ENCODE results near the gene ADGRF3. TPM values are rescaled to one million over a fixed set of nuclear protein-coding genes. Genes with fewer than 3 reads are reported as not detected.

Gene ADGRF3
- total RNA-seq, 1 experiment from 2014 or later, result 0.39 TPM

GRCh38 chr2:26313446-26313845 is 33.1 kb downstream of the ADGRF3 start:
- ChIA-PET CTCF (no interaction called here), POLR2A (ENCODE audit: low non-redundant PET) (no interaction called here)
- TF ChIP-seq CTCF (conservative IDR thresholded peaks at IDR 0.05; ENCODE audit: low read depth, low read length), result no peak
- Histone ChIP-seq H3K4me1 (ENCODE audit: insufficient read depth, low read length, poor library complexity, severe bottlenecking) (no peaks in the 10 kb centered on the region), H3K27me3 (replicated peaks; ENCODE audit: insufficient read depth, low read depth, low read length, poor library complexity) (no peaks in the 10 kb centered on the region), H3K36me3 (ENCODE audit: insufficient read depth, low read length, poor library complexity, severe bottlenecking) (no peaks in the 10 kb centered on the region), H3K9me3 (ENCODE audit: low read depth, low read length, poor library complexity, severe bottlenecking) (no peaks in the 10 kb centered on the region), H3K27ac (ENCODE audit: low read depth, low read length, poor library complexity, severe bottlenecking) (no peak overlapping the region), H3K4me3 (ENCODE audit: low read depth, low read length, poor library complexity, severe bottlenecking) (no peak overlapping the region)
- no peak for DNase-seq (ENCODE audit: low spot score)
- intact Hi-C loops (cut with micrococcal nuclease; ENCODE audit: unreplicated experiment), result no loop called here
- no TSS peak for BruUV-seq (replicated peaks)

GRCh38 chr2:26312471-26312870 is 34.1 kb downstream of the ADGRF3 start:
- Histone ChIP-seq H3K4me3 (ENCODE audit: low read depth, low read length, poor library complexity, severe bottlenecking) (no peak overlapping the region), H3K27ac (ENCODE audit: low read depth, low read length, poor library complexity, severe bottlenecking) (no peak overlapping the region), H3K27me3 (replicated peaks; ENCODE audit: insufficient read depth, low read depth, low read length, poor library complexity) (no peaks in the 10 kb centered on the region), H3K9me3 (ENCODE audit: low read depth, low read length, poor library complexity, severe bottlenecking) (no peaks in the 10 kb centered on the region), H3K36me3 (ENCODE audit: insufficient read depth, low read length, poor library complexity, severe bottlenecking) (no peaks in the 10 kb centered on the region), H3K4me1 (ENCODE audit: insufficient read depth, low read length, poor library complexity, severe bottlenecking) (no peaks in the 10 kb centered on the region)
- ChIA-PET CTCF (no interaction called here), POLR2A (ENCODE audit: low non-redundant PET) (no interaction called here)
- DNase-seq (ENCODE audit: low spot score), result no peak
- BruUV-seq (replicated peaks), result no TSS peak
- TF ChIP-seq EZH2 (IDR thresholded peaks at IDR 0.05; ENCODE audit: borderline replicate concordance, low read depth, low read length, poor library complexity, severe bottlenecking) (no peak), CTCF (conservative IDR thresholded peaks at IDR 0.05; ENCODE audit: low read depth, low read length) (no peak)
- intact Hi-C loops (cut with micrococcal nuclease; ENCODE audit: unreplicated experiment), result no loop called here

- H3K27me3 ChIP-seq (replicated peaks; ENCODE audit: insufficient read depth, low read depth, low read length, poor library complexity), result no peaks in the 10 kb centered on the region
- H3K36me3 ChIP-seq (ENCODE audit: insufficient read depth, low read length, poor library complexity, severe bottlenecking), result no peaks in the 10 kb centered on the region
- no TSS peak for BruUV-seq (replicated peaks)
- TF ChIP-seq EZH2 (IDR thresholded peaks at IDR 0.05; ENCODE audit: borderline replicate concordance, low read depth, low read length, poor library complexity, severe bottlenecking) (no peak), CTCF (conservative IDR thresholded peaks at IDR 0.05; ENCODE audit: low read depth, low read length) (no peak)
- no peak overlapping the region for H3K4me3 ChIP-seq (ENCODE audit: low read depth, low read length, poor library complexity, severe bottlenecking)
- no peaks in the 10 kb centered on the region for H3K4me1 ChIP-seq (ENCODE audit: insufficient read depth, low read length, poor library complexity, severe bottlenecking)
- ChIA-PET CTCF (interaction anchor here (0.5 kb wide), 1 partner anchor 633 kb away, joined by 3 read pairs; no protein-coding TSS in a partner anchor), POLR2A (ENCODE audit: low non-redundant PET) (no interaction called here)
- H3K9me3 ChIP-seq (ENCODE audit: low read depth, low read length, poor library complexity, severe bottlenecking), result no peaks in the 10 kb centered on the region
- DNase-seq (ENCODE audit: low spot score), result no peak
- intact Hi-C loops (cut with micrococcal nuclease; ENCODE audit: unreplicated experiment), result no loop called here
- H3K27ac ChIP-seq (ENCODE audit: low read depth, low read length, poor library complexity, severe bottlenecking), result no peak overlapping the region
Measured at GRCh38 chr2:26309921-26310320, 36.7 kb downstream of the ADGRF3 start.
